ENCODE results near the gene STBD1.
"Not testable (repeated sequence)": the region's sequence is repeated elsewhere in the genome, so short reads cannot be mapped to it uniquely, and the experiment has no call there.

STBD1 gene

GRCh38 chr4:76283900-76284299 lies 22.6 kb upstream of the STBD1 start:
- DNase-seq (ENCODE audit: low read depth) = no peak

DNA sequence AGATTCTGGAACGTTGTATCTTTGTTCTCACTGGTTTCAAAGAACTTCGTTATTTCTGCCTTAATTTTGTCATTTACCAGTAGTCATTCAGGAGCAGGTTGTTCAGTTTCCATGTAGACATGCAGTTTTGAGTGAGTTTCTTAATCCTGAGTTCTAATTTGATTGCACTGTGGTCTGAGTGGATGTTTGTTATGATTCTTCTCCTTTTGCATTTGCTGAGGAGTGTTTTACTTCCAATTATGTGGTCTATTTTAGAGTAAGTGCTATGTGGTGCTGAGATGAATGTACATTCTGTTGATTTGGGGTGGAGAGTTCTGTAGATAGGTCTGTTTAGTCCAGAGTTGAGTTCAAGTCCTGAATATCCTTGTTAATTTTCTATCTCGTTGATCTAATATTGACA lies 18.7 kb upstream of the STBD1 start:
- not testable (repeated sequence) for DNase-seq (ENCODE audit: low read depth)

- DNase-seq (ENCODE audit: low read depth) = no peak
These were observed 13.8 kb upstream of the STBD1 start for GRCh38 chr4:76292730-76293129.

- DNase-seq (ENCODE audit: low read depth) = no peak
These were observed 12.8 kb upstream of the STBD1 start for GRCh38 chr4:76293772-76294171.

DNA sequence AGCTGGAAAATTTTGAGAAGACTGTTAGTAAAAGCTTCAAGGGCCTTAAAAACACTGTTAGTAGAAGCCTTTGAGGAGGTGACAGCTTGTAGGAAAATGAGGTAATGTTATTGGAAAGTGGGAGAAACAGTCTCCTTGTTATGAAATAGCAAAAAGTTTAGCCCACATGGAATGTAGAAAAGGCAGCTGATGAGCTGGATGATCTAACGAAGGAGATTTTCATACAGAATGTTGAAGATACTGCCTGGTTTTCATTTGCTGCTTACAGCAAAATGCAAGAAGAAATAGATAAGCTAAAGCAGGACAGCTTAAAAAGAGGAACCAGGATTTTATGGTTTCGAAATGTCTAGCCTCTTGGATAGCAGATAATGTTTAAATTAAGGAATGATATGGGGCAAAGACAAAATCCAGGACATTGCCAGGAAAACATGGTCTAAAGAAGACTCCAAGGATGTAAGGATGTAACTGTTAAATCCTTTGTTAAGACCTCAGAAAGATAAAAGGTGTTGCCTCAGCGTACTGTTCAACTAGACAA lies 10.2 kb upstream of the STBD1 start:
- DNase-seq (ENCODE audit: low read depth) = no peak

GRCh38 chr4:76298227-76298626 lies 8.3 kb upstream of the STBD1 start:
- DNase-seq (ENCODE audit: low read depth) = no peak

- DNase-seq (ENCODE audit: low read depth) = no peak
These were observed 6.5 kb upstream of the STBD1 start for GRCh38 chr4:76300012-76300411.

DNA sequence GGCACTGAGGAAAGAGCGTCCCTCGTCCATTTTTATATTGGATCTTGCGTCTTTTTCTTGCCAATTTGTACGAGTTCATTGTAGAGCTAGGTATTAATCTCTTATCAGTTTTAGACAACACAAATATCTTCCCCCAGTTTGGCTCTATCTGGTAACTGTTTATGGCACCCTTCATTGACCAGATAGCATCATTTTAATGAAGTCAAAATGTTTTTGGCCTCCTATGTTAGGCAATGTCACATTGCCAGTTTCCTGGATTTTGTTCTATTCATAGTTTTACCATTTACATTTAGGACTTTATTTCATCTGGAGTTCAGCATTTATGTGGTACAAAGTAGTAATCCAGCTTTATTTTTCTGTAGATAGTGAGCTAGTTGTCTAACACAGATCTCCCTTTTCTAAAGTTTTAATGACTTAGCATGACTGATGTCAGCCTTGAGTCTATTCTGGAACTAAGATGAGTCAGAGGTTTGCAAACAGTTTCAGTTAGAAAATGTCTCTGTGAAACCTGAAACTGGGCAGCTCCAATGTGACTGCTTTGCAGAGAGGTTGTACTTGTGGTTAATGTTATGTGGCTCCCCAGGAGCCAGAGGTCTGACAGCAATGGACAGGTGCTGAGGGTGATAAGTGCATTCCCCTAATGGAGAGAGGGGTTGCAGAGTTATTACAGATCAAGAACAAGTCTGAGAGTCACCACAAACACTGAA lies 5.3 kb upstream of the STBD1 start:
- DNase-seq (ENCODE audit: low read depth) = no peak

GRCh38 chr4:76301775-76302162 lies 4.8 kb upstream of the STBD1 start:
- DNase-seq (ENCODE audit: low read depth) = no peak

DNA sequence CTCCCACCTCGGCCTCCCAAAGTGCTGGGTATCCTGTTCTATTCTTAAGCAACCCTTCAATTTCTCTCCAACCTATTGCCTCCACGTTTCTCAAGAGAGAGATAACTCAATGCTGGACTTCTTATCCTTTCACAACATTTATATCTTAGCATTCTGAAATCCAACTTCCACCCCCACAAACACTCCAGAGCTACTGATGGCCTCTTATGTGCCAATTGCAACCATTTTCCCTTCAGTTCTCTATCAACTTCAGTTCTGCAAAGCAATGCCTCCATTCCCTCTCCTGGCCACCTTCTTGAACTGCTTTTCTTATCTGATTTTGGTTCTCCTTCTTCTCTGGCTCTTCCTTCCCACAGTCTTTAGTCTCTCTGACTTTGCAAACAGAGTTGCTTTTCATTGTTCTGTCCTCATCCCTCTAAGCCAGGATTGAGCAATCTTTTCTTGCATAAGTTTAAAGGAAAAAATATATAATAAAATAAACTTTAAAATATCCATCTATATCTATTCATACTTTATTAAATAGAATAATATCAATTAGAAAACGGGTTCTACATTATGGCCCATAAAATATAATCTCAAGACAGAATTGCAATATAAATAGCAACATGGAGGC lies 3.6 kb upstream of the STBD1 start:
- DNase-seq (ENCODE audit: low read depth) = no peak

GRCh38 chr4:76305033-76305687 lies 1.4 kb upstream of the STBD1 start:
- DNase-seq (ENCODE audit: low read depth) = no peak

- DNase-seq (ENCODE audit: low read depth) = no peak
These were observed 538 bp downstream of the STBD1 start for GRCh38 chr4:76306882-76307659.

- DNase-seq (ENCODE audit: low read depth) = no peak
These were observed 1.1 kb downstream of the STBD1 start for GRCh38 chr4:76307660-76308014.

DNA sequence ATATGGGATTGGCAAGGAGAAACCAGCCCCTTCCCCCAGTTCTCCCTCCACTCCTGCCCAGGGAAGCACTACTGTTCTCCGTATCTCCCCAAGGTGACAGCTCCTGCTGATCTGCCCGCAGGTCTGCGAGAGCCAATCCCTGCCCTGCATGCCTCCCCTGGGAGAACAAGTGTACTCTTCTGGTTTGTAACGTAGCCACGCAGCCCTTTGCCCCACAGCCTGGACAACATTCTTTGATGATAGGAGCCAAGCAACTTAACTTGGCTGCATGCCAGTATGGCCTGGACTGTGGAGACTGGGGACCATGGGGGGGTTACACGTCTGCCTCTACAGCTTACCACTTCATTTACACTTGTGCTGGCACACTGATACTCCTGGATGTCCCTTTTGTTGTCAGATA lies 2.0 kb downstream of the STBD1 start:
- DNase-seq (ENCODE audit: low read depth) = no peak

DNA sequence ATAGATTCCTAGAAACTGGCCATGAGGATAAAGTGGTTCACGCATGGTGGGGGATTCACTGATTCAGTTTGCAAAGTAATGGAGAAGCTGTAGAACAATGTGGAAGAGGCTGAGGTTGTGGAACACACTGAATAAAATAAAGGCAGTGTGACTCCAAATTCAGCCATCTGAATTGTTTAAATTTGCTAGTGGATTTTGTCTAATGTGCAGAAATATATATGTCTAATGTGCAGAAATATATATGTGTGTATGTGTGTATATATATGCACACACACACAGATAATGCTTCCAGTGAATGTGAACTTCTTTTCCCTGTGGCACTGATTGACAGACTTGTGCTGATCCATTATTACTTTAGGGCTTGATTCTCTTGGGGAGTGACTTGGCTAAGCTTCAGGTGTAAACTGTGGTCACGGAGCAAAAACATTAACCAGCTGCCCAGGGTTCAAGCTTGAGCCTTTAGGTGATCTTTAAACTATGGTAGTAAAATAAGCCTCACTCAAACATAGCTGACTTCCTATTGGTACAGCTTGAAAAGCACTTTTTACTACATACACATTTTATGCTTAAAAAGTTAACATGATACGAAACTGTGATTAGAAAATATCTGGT lies 3.5 kb downstream of the STBD1 start:
- DNase-seq (ENCODE audit: low read depth) = no peak

DNA sequence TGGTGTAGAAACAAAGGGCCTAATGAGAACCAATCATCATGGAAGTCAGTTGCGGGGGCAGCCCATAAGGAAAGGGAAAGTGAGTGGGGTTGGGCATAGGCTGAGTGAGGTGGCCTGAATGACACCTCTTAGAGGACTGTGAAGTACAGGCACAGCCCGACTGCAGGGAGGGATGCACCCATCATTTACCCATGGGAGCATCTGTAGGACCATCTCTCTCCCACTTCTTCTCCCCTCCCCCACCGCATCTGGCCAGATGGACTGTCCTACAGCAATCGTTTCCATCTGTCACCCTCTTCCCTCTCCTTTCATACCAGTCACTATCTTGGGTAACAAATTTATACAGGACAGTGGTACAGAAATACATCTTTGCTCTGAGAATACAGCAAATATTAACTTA lies 4.2 kb downstream of the STBD1 start:
- no peak for DNase-seq (ENCODE audit: low read depth)

DNA sequence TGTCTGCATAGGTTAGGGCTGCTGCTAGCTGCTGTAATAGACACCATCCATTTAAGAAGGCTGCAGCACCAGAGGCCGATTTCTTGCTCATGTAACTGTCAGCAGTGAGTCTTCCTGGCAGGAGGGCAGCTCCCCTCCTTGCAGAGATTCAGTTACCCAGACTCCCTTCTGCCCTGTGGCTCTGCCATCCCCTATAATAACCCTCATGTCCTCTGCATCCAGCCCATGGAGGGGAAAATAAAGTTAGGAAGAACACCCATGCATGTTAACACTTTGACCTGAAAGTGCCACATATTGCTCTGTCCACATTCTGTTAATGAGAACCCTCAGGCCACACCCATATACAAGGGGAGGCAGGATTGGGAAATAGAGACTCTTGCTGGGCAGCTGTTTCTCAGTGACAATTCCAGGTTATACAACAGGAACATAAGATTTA lies 5.4 kb downstream of the STBD1 start:
- DNase-seq (ENCODE audit: low read depth) = no peak

DNA sequence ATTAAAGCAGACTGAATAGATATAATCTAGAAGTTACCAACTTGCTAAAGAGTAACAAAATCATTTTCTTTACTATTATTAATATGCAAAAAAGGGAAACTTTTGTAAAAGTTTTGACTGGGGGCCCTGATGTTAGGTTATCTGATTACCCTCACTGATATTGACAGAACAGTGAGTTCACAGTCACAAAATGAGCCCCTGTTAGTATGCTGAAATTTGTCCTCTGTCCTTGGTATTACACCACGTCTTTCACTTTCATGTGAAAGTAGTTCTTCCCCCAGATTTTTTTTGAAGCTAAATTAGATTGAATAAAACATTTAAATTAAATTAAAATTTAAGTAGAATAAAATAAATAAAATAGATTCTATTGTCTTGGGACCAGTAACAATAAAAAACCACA lies 5.9 kb downstream of the STBD1 start:
- no peak for DNase-seq (ENCODE audit: low read depth)

DNA sequence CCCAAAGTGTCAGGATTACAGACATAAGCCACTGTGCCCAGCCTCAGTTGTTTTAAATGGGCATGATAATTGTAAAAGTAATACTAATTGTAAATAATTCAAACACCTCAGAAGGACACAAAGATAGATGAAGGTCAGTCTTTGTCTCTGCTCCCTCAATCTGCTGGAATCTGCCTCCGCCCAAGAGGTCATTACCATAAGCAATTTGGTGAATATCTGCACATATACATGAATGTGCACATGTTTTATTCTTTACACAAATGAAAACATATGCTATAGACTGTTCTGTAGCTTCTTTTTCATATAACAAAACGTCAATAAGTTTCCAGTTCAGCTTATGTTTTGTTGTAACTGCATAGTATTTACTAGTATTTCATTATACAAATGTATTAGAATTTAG lies 7.0 kb downstream of the STBD1 start:
- no peak for DNase-seq (ENCODE audit: low read depth)

- no peak for DNase-seq (ENCODE audit: low read depth)
These were observed 8.9 kb downstream of the STBD1 start for GRCh38 chr4:76315267-76315918.

DNA sequence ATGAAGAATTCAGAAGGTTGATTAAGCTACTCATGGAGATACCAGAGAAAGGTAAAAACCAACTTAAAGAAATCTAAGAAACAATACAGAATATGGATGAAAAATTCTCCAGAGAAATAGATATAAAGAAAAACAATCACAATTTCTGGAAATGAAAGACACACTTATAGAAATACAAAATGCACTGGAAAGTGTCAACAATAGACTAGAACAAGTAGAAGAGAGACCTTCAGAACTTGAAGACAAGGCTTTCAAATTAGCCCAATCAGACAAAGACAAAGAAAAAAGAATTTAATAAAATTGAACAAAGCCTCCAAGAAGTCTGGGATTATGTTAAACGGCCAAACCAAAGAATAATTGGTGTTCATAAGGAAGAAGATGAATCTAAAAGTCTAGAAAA lies 9.6 kb downstream of the STBD1 start:
- no peak for DNase-seq (ENCODE audit: low read depth)

GRCh38 chr4:76322236-76322635 lies 15.7 kb downstream of the STBD1 start:
- no peak for DNase-seq (ENCODE audit: low read depth)

Data from stimulated activated CD4-positive, alpha-beta T cell treated with anti-CD3 and anti-CD28 coated beads, Interleukin-2, amount 100 ng/mL, for 4 hours (primary cell).